ENCODE data around the gene AP2M1. TPM values are rescaled to one million over a fixed set of nuclear protein-coding genes. Genes with fewer than 3 reads are reported as not detected.

Gene AP2M1
- total RNA-seq, 1 experiment from 2014 or later = 353 TPM

- H3K27ac ChIP-seq (ENCODE audit: low read depth, low read length) = no peak overlapping the region
- TF ChIP-seq POLR2A (IDR thresholded peaks at IDR 0.05; ENCODE audit: borderline replicate concordance, extremely low read depth, insufficient read depth, insufficient read length) (no peak), SIN3A (IDR thresholded peaks at IDR 0.05; ENCODE audit: low read depth) (no peak), EZH2 (IDR thresholded peaks at IDR 0.05) (no peak), REST (IDR thresholded peaks at IDR 0.05; ENCODE audit: low read depth) (no peak), EZH2phosphoT487 (IDR thresholded peaks at IDR 0.05; ENCODE audit: borderline replicate concordance) (no peak), CEBPB (IDR thresholded peaks at IDR 0.05; ENCODE audit: low read depth) (no peak), JUND (IDR thresholded peaks at IDR 0.05) (no peak), RAD21 (IDR thresholded peaks at IDR 0.05; ENCODE audit: low read depth) (no peak), FOSL1 (IDR thresholded peaks at IDR 0.05; ENCODE audit: low read depth) (no peak), CBX3 (IDR thresholded peaks at IDR 0.05; ENCODE audit: low read depth) (no peak), SRF (IDR thresholded peaks at IDR 0.05; ENCODE audit: low read depth) (no peak), SP1 (IDR thresholded peaks at IDR 0.05; ENCODE audit: low read depth) (no peak), CTCF (IDR thresholded peaks at IDR 0.05 in 2 of 3, conservative IDR thresholded peaks at IDR 0.05 in 1 of 3; ENCODE audit: borderline replicate concordance in 1 of 3, insufficient read depth in 1 of 3, low read depth in 2 of 3, low read length in 2 of 3) (no peak), MAX (IDR thresholded peaks at IDR 0.05) (no peak), ZFX (IDR thresholded peaks at IDR 0.05) (no peak), ATF3 (IDR thresholded peaks at IDR 0.05) (no peak), TCF7L2 (IDR thresholded peaks at IDR 0.05; ENCODE audit: borderline replicate concordance, extremely low read depth, insufficient read depth, insufficient read length) (no peak), POLR2AphosphoS5 (IDR thresholded peaks at IDR 0.05; ENCODE audit: low read depth, low read length) (no peak), ZNF274 (IDR thresholded peaks at IDR 0.05; ENCODE audit: low read depth, low read length) (no peak)
- ChIA-PET POLR2A (no interaction called here), CTCF (no interaction called here), RAD21 (ENCODE audit: low non-redundant PET in 1 of 2, low total read pairs in 2 of 2, uncharacterized antibody in 2 of 2, unreplicated experiment in 2 of 2) (no interaction called here)
- H3K36me3 ChIP-seq (ENCODE audit: control insufficient read depth in 1 of 2, insufficient read depth in 2 of 2, low read length in 2 of 2) = peaks cover 52 to 74% of the 10 kb centered on the region in 2 experiments
- no peak overlapping the region for H3K4me3 ChIP-seq (replicated peaks in 1 of 2; ENCODE audit: low read depth in 1 of 2, low read length in 2 of 2)
- BruUV-seq (replicated peaks) = no TSS peak
- intact Hi-C loops (cut with micrococcal nuclease) = no loop called here
- H3K4me1 ChIP-seq (ENCODE audit: control insufficient read depth in 1 of 2, insufficient read depth in 2 of 2, low read length in 2 of 2) = peaks cover 10 to 27% of the 10 kb centered on the region in 2 experiments
- peaks cover 46% of the 10 kb centered on the region for H3K79me2 ChIP-seq (ENCODE audit: insufficient read depth, low read length)
- no peak for ATAC-seq
- no peak for DNase-seq (ENCODE audit: low read depth, low spot score)
- H3K9me2 ChIP-seq (ENCODE audit: insufficient read depth) = no peaks in the 10 kb centered on the region
- H3K9me3 ChIP-seq (ENCODE audit: control insufficient read depth in 1 of 2, insufficient read depth in 1 of 2, low read depth in 1 of 2, low read length in 2 of 2) = no peaks in the 10 kb centered on the region
- H3K9ac ChIP-seq (ENCODE audit: low read length) = no peak overlapping the region
- no peaks in the 10 kb centered on the region for H3K27me3 ChIP-seq (ENCODE audit: insufficient read depth, low read length)
- no peak overlapping the region for H3K4me2 ChIP-seq (ENCODE audit: low read length)
- no peak overlapping the region for H2AFZ ChIP-seq (ENCODE audit: low read depth, low read length, poor library complexity, severe bottlenecking)
- H4K20me1 ChIP-seq (ENCODE audit: insufficient read depth) = no peaks in the 10 kb centered on the region
Observed at GRCh38 chr3:184180165-184180564, 5.5 kb downstream of the AP2M1 start.

Measured in HCT116 (cell line).